ENCODE results near the gene ABCA2.
"Not testable (repeated sequence)": the region's sequence is repeated elsewhere in the genome, so short reads cannot be mapped to it uniquely, and the experiment has no call there.

ABCA2 gene

DNA sequence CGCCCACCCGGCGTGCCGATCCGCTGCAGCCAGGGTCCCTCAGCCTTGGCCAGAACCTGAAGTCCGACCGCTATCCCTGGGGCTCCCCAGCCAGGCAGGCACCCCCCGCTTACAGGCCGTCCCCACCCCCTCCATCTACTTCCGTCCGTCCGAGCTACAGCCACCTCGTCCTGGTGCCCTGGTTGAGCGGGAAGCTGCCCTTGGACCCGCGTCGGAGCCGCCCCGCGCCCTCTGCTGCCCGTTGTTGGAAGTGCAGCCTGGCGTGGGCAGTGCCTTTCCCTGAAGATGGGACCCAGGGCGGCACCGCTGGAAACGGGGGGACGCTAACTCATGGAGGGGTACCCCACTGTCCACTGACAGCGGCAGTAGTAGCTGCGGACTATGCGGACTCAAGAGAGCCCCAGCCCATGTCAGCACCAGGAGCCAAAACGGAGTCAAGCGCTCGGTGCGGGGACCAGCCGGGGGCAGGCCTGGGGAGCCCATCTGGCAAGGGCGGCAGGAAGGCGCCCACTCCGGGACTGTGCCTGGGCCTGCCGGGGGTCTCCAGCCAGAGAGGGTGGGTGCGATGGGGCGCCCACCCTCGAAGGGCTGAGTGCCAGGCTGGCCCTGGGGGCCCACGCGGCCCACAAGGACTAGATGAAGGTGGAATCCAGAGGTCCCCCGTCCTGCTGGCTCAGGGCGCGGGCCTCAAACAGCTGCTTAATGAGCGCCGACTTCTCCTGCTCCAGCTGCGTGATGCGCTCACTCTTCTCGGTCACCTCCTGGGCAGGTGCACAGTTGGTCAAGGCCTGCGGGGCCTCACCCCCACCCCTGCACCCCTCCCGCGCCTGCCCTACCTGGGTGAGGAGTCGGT is 36.2 kb upstream of the ABCA2 start:
- peak; percentile 16 to 70 (median 53) for DNase-seq

DNA sequence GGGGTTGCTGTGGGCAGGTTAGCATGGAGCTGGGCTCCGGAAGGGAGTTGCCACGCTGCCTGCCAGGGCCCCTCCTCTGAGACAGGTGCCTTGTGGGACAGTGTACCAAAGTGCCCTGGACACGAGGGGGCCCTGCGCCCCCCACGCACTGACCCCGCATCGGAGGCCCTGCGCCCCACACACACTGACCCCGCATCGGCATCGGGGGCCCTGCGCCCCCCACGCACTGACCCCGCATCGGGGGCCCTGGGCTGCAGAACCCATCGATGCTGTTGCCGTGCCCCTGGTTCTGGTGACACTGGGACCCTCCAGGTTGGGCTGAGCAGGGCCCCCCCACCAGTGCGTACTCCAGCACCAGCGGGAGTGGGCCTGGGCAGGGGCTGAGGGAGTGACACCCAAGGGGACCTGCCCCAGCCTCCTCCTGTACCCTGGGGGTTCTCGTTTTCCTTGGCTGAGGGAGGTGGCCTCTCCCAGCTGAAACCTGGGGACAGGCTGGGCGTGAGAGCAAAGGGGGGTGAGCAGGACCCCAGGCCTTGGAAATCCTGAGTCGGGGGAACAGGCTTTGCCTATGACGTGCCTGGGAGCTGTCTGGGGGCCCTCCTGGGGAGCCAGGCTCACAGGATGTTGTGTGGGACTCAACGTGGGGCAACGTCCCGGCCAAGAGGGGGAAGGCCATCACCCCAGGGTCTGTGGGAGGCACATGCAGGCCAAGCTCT is 35.4 kb upstream of the ABCA2 start:
- DNase-seq = no peak

DNA sequence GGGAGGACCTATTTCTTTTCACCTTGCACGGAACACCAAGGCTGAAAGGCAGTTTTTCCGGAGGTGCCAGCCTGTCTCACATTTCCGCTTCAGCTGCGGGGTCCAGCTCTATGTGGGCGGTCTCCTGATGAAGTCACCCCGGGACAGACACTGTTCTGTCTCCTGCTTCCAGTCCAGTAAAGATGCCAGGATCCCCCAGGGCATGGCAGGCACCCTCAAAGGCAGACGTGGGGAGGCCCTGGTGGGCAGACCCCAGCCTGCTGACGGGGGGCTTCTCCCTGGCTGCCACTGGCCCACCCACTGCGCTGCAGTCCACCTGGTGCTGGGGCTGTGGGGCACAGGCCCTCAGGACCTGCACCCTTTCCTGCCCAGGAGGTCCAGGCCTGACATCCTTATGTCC is 34.8 kb upstream of the ABCA2 start:
- DNase-seq = not testable (repeated sequence)

DNA sequence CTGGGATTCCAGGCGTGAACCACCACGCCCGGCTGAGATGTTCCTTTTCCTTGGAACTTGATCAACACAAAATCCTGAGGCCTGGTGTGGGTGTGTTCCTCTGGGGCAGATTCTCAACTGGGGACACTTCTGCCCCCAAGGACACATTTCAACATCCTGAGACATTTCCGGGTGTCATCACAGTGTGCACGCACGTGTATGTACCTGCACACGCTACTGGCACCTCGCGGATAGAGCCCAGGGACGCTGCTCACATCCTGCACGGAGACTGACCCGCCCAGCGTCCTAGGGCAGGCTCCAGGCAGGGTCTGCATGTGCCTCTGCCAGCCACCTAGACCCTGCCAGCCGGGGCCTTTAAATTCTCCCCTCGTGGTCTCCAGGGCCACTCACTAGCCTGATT is 34.3 kb upstream of the ABCA2 start:
- no peak for DNase-seq

DNA sequence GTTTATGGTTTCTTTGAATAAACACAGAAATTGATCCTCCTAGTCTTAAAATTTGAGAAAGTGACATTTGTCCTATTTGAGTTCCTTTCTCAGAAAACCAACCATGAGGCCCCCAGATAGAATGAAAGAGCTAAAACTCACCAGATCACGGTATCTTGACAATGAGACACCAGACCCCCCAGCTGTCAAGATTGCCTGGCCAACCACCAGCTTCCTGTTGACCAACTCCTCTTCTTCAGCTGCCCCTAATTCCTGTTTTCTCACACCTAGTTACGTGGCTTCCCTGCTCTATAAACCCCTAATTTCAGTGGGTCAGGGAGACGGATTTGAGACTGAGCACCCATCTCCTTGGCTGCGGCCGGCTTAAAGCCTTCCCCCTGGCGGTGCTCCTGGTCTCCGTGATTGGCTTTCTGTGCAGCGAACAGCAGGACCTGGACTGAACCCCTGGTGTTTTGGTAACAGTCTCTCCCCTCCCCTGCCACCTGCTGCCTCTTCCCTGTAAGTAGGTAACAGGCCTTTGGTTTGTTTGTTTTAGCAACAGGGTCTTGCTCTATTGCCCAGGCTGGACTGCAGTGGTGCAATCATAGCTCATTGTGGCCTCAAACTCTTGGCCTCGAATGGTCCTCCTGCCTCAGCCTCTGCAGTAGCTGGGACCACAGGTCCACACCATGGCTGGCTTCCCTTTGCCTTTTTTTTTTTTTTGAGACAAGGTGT is 30.6 kb upstream of the ABCA2 start:
- peak; percentile 8 to 66 (median 46) for DNase-seq

DNA sequence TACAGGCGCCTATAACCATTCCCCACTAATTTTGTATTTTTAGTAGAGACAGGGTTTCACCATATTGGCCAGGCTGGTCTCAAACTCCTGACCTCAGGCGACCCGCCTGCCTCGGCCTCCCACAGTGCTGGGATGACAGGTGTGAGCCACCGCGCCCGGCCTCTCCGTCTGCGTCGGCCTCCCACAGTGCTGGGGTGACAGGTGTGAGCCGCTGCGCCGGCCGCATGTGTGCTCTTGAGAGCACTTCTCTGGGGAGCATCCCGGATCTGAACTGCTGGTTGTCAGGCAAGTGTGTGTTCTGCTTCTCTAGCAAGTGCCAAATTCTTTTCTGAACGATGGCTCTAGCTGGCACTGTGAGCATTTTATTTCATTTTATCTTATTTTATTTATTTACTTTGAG is 29.5 kb upstream of the ABCA2 start:
- DNase-seq = peak; percentile 75 to 89 (median 77)

DNA sequence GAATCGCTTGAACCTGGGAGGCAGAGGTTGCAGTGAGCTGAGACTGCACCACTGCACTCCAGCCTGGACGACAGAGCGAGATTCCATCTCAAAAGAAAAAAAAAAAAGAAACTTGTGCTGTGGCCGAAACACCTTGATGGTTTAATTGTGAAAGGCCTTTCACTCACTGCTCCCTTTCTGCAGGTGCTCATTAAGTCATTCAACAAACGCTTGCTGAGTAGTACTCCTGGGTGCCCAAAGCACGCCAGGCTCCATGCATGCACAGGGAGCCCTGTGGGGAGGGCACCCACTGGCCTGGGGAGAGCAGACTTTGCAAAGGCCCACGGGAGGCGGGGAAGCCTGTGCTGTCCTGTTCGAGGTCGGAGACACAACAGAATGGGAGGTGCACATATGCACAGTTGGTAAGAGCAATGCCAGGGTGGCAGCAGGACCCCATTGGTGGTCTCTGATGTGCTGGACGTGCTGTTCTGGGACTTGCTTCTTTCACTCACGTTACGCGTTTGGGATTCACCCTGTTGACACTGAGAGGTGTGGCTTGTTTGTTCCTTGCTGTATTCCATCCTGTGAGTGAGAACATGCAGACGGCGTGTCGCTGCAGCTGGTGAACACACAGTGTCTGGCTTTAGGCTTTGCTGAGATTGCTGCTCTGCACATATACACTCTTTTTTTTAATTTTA is 28.8 kb upstream of the ABCA2 start:
- peak in 2 of 3 experiments; percentile 17 to 57 for DNase-seq

DNA sequence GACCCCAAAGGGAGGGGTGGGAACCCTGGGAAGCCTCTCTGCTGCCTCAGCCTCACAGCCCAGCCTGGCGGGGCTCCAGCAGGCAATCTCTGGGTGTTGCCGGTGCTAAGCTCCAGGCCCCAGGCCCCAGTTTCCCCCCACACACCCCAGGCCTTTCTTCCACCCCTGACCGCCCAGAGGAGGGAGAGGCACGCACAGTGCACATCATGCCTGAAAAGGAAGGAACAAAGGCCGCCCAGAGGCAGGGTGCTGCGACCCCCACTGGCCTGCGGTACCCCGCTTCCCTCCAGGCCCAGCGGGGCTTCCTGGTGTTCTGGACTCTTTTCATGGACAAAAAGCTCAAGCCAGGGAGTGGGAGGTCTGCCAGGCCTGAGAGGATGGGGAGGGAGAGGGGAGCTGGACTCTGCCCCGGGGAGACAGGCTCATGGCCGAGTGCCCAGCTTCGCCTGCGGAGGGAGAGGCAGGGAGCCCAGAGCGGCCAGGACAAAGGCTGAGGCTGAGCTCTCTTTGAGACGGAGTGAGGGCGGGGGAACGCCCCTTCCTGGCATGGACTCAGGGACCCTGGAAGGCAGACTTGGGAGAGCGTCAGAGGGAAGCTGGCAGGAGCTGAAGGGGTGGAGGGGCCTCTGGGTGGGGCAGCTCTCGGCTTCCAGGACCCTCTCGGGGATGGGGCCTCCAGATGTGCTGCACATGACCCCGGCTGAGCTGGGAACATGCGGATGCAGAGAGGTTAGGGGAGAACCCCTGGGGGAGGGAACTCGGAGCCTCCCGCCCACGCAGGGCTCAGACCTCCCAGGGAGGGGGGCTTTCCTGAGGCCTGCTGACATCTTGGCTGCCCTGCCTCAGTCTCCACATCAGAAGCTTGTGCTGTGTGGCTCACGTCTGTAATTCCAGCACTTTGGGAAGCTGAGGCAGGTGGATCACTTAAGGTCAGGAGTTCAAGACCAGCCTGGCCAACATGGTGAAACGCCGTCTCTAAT is 27.6 kb upstream of the ABCA2 start:
- DNase-seq = no peak

DNA sequence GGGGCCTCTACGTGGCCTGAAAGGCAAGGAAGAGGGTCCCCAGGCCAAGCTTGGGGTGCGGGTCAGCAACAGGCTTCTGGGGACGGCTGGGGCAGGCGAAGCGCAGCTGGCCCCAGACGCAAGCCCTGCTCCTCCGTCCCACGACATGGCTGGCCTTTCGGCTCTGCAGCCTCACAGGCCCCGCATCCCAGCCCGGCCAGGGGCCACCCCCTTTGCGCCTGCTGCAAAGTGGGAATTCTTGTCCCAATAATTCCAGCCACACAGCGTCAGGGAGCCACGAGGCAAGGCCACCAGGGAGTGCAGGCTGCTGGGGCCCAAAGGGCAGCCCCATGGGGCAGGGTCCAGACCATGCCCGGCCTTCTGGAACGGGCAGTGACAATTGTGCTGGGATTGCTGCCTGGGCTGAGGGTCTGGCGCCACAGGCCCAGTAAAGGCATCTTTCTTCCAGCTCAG is 26.9 kb upstream of the ABCA2 start:
- no peak for DNase-seq

DNA sequence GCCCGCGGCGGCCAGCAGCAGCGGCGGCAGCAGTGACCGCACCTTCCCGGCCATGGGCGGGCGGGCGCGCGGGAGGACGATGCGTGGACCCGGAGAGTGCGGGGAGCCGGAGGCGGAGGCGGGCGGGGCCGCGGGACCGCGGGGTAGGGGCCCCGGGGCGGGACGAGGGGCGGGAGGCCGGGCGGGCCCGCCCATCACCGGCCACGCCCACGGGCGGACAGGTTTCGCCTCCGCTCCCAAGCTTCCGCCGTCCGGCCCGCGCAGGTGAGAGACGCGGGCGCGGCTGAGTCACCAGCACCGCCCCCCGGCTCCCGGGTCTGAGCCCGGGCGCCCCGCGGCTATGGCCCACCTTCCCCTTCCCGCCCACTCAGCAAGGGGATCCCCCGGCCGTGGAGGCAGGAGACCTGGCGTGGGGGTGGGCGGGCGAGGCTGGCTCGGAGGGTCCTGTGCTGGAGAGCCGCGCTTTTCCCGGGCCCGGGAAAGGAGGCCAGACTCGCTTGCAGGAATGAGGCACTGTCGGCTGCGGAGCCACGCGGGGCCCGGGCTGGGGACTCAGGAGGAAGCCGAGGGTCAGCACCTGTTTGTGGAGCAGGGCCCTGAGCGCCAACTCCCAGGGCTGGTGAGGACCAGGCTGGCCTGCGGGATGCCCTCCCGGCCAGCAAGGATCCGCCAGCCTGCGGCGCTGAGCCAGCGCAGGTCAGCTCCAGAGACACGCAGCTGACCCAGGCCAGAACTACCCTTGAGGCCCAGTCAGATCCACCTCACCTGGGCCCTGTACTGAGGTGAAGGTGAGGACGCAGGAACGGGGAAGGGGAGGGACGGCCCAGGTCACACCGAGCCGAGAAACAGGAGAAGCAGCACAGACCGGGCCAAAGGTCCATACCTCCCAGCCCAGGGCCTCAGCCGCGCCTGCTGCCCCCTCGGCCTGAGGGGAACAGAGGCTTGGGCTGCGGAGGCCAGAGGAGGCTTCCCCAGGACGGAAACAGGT is 26.2 kb upstream of the ABCA2 start, which contains the start of gene ENTPD2:
TSS of gene ENTPD2 (minus strand) at position 118 of the 988 bp plus-strand sequence. CDS start at position 54, 64 bp downstream.
- peak; percentile 59 to 80 (median 68) for DNase-seq

DNA sequence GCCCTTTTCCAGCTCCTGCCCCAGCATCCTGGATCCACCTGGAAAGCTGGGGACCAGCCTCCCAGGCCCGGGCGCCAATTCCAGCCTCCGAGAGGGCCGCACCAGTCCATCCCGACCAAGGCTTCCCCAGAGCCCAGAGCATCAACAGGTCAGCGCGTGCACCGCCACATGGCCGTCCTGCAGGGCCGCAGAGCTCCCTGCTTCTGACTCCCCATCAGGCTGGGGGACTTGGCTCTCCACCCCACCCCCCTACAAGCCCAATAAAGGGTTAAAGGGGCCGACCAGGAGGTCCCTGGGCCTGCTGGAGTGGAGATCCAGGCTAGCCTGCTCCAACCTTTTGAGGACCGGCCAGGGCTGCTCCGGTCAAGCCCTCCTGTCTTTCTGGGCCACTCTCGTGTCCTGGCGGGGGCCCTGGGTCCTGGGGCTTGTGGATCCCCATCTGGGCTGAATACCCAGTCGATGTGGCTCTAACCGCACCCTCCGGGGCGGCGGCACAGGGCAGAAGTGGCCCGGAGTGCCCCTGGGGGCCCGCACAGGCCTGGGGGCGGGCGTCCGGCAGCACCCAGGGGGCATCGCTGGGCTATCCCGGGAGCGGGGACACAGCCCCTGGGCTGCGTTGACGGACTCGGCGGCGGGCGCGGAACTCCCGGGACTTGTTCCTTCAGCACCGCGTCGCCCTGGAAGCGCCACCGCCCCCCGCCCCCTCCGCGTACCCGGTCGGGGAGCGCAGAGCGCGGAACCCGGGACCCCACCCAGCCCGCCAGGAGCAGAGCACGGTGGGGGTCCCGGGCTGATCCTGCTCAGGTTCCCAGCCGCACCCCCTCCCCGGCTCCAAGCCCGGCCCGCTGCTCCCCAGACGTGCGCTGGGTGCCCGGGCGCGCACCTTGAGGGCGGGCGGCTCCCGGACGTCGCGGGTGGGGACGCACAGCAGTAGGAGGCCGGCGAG is 25.2 kb upstream of the ABCA2 start:
- peak in 2 of 3 experiments; percentile 65 to 80 for DNase-seq

DNA sequence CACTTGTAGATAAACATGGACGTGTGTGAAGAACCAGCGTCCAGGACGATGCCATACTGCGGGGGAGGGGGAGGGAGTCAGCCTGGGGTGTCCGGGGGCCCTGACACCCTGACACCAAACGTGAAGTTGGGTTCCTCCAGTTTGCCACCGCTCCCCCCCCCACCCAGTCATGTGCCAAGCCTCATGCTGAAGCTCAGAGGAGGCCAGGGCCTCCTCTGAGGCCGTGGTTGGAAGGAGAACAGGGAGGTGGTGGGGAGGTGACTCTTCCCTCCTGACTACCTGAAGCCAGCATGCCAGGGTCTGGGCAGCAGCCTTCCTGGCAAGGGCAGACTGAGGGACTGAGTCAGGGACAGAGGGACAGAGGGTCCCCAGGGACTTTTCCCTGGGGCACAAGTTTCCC is 24.3 kb upstream of the ABCA2 start:
- DNase-seq = no peak

DNA sequence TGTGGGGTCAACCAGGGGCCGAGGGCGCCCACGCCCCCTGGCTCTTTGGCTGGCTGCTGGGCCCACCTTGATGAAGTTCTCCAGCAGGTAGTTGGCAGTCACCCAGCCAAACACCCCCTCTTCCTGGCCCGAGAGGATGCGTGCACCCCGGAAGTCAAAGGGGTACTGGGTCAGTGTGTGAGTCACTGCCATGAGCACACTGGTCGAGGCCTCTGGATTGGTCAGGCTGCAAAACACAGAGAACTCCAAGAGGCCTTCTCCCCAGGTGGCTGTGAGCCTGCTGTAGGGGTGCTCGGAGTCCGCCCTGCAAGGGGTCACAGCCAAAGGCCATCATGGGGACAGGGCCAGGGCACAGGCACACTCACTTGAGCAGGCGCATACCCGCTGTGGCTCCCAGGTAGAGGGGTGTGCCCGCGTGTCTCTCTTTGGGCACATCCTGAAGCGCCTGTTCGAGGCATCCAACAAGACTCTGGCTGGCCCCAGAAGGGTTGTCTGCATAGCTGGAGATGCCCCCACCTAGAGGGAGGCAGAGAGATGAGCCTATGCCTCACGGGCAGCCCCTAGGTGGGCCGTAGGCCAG is 23.2 kb upstream of the ABCA2 start:
- DNase-seq = no peak

DNA sequence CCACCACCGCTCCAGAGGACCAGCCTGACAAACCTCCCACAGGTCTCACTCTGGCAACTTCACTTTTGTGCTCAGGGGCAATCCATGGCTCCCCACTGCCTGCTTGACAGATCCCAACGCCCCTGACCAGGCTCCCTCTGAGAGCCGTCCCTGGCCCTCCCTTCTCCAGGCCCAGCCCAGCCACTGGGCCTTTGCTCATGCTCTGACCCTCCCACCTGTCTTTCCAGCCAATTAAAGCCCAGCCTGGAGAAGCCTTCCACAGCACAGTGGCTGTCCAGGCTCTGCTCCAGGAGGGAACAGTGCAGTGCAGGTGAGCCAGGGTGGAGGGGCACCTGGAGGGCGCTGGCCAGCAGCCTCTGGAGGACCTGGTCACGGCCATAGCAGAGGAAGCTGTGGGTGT is 22.5 kb upstream of the ABCA2 start:
- no peak for DNase-seq

DNA sequence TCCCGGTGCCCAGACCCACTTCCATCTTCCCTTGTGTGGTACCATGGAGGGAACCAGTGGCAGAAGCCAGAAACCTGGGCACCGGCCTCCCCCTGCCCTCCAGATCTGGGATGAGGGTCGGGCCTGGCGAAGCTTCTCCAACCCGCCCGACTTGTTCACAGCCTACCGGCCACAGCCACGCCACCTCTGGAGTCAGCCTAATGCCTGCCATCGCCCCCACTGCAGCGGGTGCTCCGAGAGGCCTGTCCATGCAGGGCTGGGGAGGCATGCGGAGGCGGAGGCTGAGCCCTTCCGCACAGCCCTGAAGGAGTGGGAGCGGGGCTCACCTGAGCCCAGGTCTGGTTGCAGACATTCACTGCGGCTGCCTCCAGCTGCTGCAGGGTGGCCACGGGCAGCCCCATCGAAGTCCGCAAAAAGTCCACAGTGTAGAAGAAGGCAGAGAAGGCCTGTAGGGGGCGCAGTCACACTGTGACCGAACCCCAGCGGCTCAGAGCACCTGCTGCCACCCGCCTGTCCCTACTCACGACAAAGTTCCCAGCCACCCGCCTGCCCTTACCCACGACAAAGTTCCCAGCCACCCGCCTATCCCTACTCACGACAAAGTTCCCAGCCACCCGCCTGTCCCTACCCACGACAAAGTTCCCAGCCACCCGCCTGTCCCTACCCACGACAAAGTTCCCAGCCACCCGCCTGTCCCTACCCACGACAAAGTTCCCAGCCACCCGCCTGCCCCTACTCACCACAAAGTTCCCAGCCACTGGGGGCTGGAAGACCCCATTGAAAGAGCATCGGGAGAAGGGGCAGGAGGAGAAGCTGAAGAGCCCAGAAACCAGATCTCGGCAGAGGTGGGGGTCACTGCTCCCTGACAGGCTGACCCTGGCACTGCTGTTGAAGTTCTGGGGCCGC is 21.8 kb upstream of the ABCA2 start:
- DNase-seq = peak; percentile 26 to 62 (median 46)

DNA sequence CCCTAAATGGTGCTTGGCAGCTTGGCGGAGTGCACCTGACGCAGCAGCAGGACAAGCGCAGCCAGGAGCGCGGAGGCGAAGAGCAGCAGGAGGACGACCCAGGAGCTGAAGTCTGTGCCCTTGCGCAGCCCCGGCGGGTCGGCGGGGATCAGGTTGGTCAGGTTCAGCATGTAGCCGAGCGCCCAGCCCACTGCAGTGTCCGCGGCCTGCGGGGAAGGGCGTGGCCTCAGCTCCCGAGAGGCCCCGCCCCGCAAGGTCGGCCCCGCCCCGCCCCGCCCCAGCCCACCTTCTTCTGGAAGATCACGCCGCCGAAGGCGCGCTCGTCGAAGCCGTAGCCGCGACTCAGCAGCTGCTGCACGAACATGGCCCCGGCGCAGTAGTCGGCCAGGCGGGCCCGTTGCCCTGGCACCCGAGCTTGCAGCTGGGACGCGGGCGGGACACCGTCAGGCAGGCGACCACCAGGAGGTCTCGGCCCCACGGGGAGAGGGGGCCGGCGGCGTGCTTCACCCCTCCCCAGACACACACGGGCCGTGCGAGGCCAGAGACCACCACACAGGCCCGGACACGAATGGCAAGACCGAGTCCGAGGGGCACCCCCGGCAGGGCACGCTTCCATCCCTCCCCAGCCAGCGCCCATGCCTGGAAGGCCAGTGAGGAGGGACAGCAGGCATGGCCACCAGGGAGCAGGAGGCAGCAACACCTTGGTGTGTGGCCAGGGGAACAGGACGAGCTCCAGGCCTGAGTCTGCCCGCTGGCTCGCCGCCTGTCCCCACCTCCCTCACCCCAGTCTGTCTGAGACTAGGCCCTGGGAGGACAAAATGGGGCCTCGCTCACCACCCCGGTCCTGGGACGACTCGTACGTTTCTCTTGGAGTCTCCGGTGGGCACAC is 20.9 kb upstream of the ABCA2 start:
- DNase-seq = no peak

All from NCI-H1417 (cell line).